ENCODE measurements around the gene RPGR.

- TF ChIP-seq POLR2A (IDR thresholded peaks at IDR 0.05; ENCODE audit: low read depth, low read length) = no peak
- TF ChIP-seq POLR2AphosphoS5 (IDR thresholded peaks at IDR 0.05; ENCODE audit: low read depth, low read length) = no peak
- TF ChIP-seq TAF1 (IDR thresholded peaks at IDR 0.05; ENCODE audit: low read depth, low read length) = no peak
- no peak for TF ChIP-seq PAX5 (IDR thresholded peaks at IDR 0.05; ENCODE audit: insufficient read depth, low read length, severe bottlenecking)
- TF ChIP-seq POU2F2 (IDR thresholded peaks at IDR 0.05; ENCODE audit: low read depth, low read length) = no peak
Observed at GRCh38 chrX:38305971-38306370, 21.3 kb downstream of the RPGR start.
